GM19035 (cell line): ENCODE results near the gene CADPS.

Source experiments
- ATAC-seq: cut with Tn5 transposase; IDR thresholded peaks from one replicate; pipeline ENCODE4 v1.9.1; 2021; ENCODE audit not compliant: unreplicated experiment

CADPS gene

GRCh38 chr3:62454916-62455315 lies 420.3 kb downstream of the CADPS start:
- no peak for ATAC-seq

- no peak for ATAC-seq
Observed at GRCh38 chr3:62453448-62453847, 421.8 kb downstream of the CADPS start.

- no peak for ATAC-seq
Observed at GRCh38 chr3:62451211-62451887, 423.9 kb downstream of the CADPS start.

GRCh38 chr3:62446337-62446940 lies 428.8 kb downstream of the CADPS start:
- ATAC-seq = no peak

- ATAC-seq = no peak
Observed at GRCh38 chr3:62445275-62445674, 429.9 kb downstream of the CADPS start.

- no peak for ATAC-seq
Observed at GRCh38 chr3:62439978-62440377, 435.2 kb downstream of the CADPS start.

- no peak for ATAC-seq
Observed at GRCh38 chr3:62439176-62439813, 435.9 kb downstream of the CADPS start.

- ATAC-seq = no peak
Observed at GRCh38 chr3:62436785-62437184, 438.4 kb downstream of the CADPS start.

GRCh38 chr3:62433396-62433795 lies 441.8 kb downstream of the CADPS start:
- ATAC-seq = no peak

- ATAC-seq = no peak
Observed at GRCh38 chr3:62421207-62421606, 454.0 kb downstream of the CADPS start.

- no peak for ATAC-seq
Observed at GRCh38 chr3:62416144-62416543, 459.1 kb downstream of the CADPS start.

- ATAC-seq = no peak
Observed at GRCh38 chr3:62415312-62415801, 459.9 kb downstream of the CADPS start.

GRCh38 chr3:62414786-62415185 lies 460.4 kb downstream of the CADPS start:
- ATAC-seq = no peak

- ATAC-seq = no peak
Observed at GRCh38 chr3:62413687-62414086, 461.5 kb downstream of the CADPS start.

- no peak for ATAC-seq
Observed at GRCh38 chr3:62406945-62407344, 468.3 kb downstream of the CADPS start.

- ATAC-seq = no peak
Observed at GRCh38 chr3:62405566-62405965, 469.6 kb downstream of the CADPS start.

- ATAC-seq = no peak
Observed at GRCh38 chr3:62405135-62405534, 470.1 kb downstream of the CADPS start.

- ATAC-seq = no peak
Observed at GRCh38 chr3:62404321-62404720, 470.9 kb downstream of the CADPS start.

- no peak for ATAC-seq
Observed at GRCh38 chr3:62403765-62404164, 471.5 kb downstream of the CADPS start.

GRCh38 chr3:62392626-62393292 lies 482.5 kb downstream of the CADPS start:
- no peak for ATAC-seq

GRCh38 chr3:62387251-62387650 lies 488.0 kb downstream of the CADPS start:
- ATAC-seq = no peak

GRCh38 chr3:62379321-62379798 lies 495.9 kb downstream of the CADPS start:
- no peak for ATAC-seq
